VCaP (cell line): Measurements from ENCODE around the gene SERTAD2.
A peak's percentile ranks its signal among the peaks of the same experiment; 100 is the strongest.

ENCODE experiments used
- H3K27ac ChIP-seq: fragments of 450-650 bp; 2 replicates; pipeline ENCODE4 v1.5.1; 2017
- TF ChIP-seq, protein P1 (sequence below): fragments of 450-650 bp; conservative IDR thresholded peaks from 2 replicates; pipeline ENCODE4 v1.5.1; 2017; ENCODE audit warnings: mild to moderate bottlenecking, moderate library complexity

Gene SERTAD2

GRCh38 chr2:64605026-64605471 lies 48.7 kb downstream of the SERTAD2 start:
- TF ChIP-seq, protein P1, sequence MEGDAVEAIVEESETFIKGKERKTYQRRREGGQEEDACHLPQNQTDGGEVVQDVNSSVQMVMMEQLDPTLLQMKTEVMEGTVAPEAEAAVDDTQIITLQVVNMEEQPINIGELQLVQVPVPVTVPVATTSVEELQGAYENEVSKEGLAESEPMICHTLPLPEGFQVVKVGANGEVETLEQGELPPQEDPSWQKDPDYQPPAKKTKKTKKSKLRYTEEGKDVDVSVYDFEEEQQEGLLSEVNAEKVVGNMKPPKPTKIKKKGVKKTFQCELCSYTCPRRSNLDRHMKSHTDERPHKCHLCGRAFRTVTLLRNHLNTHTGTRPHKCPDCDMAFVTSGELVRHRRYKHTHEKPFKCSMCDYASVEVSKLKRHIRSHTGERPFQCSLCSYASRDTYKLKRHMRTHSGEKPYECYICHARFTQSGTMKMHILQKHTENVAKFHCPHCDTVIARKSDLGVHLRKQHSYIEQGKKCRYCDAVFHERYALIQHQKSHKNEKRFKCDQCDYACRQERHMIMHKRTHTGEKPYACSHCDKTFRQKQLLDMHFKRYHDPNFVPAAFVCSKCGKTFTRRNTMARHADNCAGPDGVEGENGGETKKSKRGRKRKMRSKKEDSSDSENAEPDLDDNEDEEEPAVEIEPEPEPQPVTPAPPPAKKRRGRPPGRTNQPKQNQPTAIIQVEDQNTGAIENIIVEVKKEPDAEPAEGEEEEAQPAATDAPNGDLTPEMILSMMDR, result no peak
- peak overlapping the region; percentile 99; the same call in 1 of the 2 replicates for H3K27ac ChIP-seq

DNA sequence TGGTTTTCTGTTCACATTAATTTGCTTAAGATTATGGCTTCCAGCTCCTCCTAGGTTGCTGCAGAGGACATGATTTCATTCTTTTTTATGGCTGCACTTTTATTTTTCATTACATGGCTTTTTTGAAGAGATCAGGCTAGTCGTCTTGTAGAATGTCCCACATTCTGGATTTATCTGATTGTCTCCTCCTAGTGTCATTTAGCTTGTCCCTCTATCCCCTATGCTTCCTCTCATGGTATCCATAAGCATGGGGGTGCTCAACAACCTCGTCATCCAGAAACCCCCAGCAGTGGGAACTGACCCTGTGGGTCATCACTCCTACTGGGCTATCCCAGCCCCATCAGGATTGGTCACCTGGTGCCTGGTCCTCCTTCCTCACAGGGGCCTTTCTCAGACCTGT lies 49.6 kb downstream of the SERTAD2 start:
- H3K27ac ChIP-seq, result no peak overlapping the region; the same call in 1 of the 2 replicates
- TF ChIP-seq, protein P1, result no peak

DNA sequence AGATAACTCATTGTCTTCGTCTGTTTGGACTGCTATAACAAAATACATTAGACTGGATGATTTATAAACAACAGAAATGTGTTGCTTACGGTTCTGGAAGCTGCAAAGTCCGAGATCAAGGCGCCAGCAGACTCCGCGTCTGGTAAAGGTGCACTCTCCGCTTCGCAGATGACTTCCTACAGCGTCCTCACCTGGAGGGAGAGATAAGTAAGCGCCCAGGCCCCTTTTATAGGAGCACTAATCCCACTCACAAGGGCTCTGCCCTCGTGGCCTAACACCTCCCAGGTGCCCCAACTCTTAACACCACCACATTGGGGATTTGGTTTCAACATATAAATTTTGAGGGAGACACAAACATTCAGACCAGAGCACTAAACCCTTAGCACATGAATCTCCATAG lies 51.3 kb downstream of the SERTAD2 start:
- H3K27ac ChIP-seq, result no peak overlapping the region
- TF ChIP-seq, protein P1, result no peak

- peak overlapping the region; percentile 40 for H3K27ac ChIP-seq
- TF ChIP-seq, protein P1, result no peak
These were observed 51.8 kb downstream of the SERTAD2 start for GRCh38 chr2:64601785-64602391.

GRCh38 chr2:64601034-64601754 lies 52.5 kb downstream of the SERTAD2 start:
- TF ChIP-seq, protein P1, result no peak
- H3K27ac ChIP-seq, result peak overlapping the region; percentile 40

- peak overlapping the region; percentile 59 for H3K27ac ChIP-seq
- TF ChIP-seq, protein P1, result no peak
These were observed 54.2 kb downstream of the SERTAD2 start for GRCh38 chr2:64599469-64599868.

DNA sequence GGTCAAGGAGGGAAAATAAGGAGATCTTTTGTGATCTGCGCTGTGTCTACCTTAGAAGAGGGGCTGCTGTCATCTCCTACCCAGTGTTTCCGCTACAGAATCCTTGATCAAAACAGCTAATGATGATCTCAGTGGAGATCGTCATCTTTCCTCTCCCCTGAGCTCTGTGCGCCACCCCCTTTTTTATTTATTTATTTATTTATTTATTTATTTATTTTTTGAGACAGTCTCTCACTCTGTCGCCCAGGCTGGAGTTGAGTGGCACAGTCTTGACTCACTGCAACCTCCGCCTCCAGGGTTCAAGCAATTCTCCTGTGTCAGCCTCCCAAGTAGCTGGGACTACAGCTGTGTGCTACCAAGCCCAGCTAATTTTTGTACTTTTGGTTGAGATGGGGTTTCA lies 55.5 kb downstream of the SERTAD2 start:
- no peak overlapping the region for H3K27ac ChIP-seq

More for the DNA sequence above, 55.5 kb downstream of the SERTAD2 start:
- TF ChIP-seq, protein P1, result no peak
